AG09319 (cell line): ENCODE results near the gene ADGRL3.

ENCODE experiments used
- DNase-seq: peaks from one replicate; pipeline ENCODE4 v3.0.0-alpha.2; 2010; ENCODE audit warnings: low read depth; ENCODE audit errors: extremely low read depth
- TF ChIP-seq, protein P1 (sequence below): IDR thresholded peaks from 2 replicates; pipeline ENCODE4 v1.5.1; 2011; ENCODE audit warnings: low read depth, mild to moderate bottlenecking, inconsistent platforms, low read length, moderate library complexity

The ADGRL3 gene

DNA sequence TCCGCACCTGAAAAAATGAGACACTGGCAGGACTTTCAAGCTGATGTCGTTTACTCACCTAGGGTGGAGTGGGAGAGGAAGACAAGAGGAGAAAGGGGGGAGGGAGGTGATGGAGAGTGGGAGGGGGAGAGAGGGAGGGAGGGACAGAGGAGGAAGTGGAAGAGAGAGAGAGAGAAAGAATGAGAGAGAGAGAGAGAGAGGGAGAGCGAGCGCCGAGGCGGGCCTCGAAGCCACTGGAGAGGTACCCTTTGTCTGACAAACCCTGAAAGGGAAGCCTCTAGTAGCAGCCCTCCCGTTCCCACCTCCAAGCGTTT lies 296 bp upstream of the ADGRL3 start:
- TF ChIP-seq, protein P1, sequence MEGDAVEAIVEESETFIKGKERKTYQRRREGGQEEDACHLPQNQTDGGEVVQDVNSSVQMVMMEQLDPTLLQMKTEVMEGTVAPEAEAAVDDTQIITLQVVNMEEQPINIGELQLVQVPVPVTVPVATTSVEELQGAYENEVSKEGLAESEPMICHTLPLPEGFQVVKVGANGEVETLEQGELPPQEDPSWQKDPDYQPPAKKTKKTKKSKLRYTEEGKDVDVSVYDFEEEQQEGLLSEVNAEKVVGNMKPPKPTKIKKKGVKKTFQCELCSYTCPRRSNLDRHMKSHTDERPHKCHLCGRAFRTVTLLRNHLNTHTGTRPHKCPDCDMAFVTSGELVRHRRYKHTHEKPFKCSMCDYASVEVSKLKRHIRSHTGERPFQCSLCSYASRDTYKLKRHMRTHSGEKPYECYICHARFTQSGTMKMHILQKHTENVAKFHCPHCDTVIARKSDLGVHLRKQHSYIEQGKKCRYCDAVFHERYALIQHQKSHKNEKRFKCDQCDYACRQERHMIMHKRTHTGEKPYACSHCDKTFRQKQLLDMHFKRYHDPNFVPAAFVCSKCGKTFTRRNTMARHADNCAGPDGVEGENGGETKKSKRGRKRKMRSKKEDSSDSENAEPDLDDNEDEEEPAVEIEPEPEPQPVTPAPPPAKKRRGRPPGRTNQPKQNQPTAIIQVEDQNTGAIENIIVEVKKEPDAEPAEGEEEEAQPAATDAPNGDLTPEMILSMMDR = no peak

DNA sequence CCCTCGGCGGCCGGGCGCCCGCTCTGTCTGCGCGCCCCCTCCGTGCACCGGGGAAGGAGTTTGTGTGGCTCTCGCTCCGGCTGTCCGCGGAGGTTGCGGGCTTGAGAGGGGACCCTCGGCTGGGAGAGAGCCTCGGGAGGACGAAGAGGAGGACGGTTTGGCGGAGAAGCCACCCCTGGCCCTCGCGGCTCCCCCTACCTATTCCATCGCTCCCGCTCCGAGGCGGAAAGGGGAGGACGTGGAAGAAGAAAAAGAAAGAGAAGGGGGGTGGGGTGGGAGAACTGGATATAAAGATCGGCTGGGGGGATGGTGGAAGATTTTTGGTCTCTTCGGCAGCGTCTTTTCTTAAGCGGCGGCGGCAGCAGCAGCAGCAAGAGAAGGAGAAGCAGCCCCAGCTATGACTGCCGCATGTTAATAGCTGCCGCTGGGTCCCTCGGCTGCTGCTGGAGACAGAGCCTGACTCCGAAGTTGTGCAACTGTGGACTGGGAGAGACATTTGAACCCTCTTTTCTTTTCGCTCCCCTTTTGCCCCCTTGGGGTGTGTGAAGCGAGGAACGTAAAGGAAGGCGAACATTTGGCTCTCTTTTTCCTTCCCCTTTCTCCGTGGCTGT lies 895 bp downstream of the ADGRL3 start:
- no peak for DNase-seq
- TF ChIP-seq, protein P1 = no peak

More for the DNA sequence above, 296 bp upstream of the ADGRL3 start:
- no peak for DNase-seq

DNA sequence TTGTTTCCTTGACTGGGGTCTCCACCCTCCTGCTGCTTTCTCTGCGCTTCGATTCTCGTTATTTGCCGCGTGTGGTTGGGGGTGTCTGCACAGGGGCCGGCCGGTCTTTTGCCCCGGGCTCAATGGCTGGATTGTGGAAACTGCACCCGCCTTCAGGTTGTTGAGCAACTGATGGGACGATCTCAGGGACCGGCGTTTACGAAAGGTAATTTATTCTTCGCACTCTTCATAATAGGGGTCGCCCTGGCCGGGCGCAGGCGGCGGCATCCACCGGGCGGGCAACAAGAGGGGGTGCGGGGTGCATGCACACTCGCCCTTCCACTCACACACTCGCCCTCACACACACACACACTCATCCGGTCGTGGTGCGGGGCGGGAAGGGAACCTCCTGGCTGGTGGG lies 1.4 kb downstream of the ADGRL3 start:
- TF ChIP-seq, protein P1 = no peak
- DNase-seq = no peak

DNA sequence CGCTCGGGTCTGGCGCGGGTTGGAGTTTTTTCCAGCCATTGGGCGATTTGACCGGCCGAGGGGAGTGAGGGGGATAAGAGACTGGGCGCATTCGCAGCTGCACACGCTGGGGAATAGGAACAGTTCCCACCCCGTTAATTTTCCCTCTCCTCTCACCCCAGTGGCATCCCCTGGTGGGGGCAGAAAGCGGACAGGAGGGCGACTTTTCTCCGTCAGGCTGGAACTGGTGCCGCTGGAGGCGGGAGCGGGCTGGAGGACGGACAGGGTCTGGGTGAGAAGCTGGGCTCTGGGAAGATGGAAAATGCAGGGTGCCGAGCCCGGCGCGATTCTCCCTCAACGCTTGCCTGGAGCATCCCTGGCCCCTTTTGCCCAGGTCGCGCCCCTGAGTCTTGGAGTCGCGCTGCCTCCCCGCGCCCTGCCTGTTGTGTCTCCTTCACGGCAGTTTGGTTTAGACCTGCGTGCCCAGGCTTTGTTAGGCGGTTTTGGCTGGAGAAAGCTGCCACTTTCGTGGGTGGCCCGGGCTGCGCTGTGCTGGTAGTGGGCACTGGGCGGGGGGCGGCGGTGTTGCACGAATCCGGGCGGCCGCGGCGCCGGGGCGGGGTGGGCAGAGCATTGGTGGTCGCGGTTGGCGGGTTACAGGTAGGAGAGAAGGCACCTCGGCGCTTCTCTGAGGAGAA lies 2.0 kb downstream of the ADGRL3 start:
- DNase-seq = no peak
- TF ChIP-seq, protein P1 = no peak

DNA sequence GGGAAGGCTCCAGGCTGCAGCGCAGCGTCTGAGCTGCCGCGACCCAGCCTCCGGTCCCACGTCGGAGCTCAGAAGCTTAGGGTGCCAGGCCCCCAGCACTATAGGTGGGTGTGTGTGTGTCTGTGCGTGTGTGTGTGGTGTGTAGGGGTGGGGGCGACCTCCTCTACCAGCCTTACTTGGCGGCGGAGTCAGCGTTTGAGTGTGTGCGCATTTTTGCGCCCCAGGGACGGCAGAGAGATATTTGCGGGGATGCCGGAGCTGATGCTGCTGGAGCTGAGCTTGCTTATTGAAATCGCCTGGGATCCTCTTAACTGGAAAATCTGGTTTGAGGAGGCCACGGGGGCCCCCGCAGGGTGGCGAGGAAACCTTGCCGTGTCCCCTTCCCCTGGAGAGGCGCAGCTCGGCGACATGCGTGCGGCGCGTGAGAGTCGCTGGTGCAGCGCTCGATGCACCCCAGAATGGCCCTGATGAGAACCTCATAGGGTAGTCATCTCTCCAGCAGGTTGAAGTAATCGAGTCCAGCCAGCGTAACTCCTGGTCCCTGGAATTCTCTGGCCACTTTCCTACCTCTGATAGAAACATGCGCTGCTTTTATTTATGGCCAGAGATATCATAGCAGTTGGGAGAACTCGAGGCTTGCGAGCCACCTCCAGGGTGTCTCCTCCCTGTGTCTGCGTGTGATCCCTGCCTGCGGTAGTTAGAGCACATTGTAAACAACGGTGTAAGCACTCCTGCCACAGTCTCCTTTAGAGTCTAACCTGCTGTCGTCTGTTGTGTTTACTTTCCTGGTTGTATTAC lies 2.7 kb downstream of the ADGRL3 start:
- DNase-seq = no peak
- TF ChIP-seq, protein P1 = no peak

DNA sequence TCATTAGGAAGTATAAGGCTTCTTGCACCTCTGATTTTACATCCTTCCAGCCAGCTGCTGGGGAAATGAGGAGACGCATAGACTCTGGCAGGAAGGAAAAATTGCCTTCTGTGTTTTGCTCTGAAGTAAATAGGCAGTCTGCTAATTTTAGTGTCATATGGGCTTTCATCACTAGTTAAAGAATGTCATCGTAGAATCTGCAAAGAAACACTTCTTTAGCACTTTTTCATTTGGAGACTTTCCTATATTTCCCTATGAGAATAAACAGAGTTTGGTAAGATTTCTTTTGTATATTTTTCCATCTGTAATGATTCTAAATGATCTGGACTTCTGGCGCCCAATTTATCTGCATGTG lies 3.3 kb downstream of the ADGRL3 start:
- no peak for DNase-seq
- TF ChIP-seq, protein P1 = no peak
